ENCODE data around the gene SYNGAP1.

Gene SYNGAP1

DNA sequence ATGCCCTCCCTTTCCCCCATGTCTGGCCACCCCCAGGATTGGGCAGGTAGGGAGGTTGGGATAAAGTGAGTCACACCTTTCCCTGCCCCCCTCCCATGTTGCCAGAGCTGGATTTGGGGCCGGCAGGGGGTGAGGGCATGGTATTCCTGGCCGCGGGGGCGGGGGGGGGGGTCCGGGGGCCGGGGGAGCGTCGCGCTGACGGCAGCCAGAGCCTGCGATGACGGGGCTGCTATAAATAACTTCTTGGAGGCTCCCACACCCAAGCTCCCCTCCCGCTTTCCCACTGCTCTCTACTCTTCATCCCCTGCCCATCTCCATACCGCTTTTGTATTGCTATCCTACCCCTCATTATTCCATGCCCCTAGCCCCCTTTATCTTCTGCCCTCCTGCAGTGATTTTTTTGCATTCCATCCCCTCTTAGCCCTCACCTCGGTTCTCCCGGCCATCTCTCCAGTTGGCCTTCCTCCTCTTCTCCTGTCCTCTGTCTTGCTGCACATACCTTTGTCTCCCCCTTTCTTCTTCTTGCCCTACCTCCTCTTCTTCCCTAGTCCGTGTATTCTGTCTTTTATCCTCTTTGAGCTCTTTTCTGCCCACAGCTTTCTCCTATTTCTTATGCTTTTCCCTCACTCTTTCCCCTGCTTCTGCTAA lies 13.8 kb downstream of the SYNGAP1 start:
- no peak for DNase-seq (ENCODE audit: low read depth)
- H3K4me3 ChIP-seq (ENCODE audit: low read depth, low read length), result no peak overlapping the region

DNA sequence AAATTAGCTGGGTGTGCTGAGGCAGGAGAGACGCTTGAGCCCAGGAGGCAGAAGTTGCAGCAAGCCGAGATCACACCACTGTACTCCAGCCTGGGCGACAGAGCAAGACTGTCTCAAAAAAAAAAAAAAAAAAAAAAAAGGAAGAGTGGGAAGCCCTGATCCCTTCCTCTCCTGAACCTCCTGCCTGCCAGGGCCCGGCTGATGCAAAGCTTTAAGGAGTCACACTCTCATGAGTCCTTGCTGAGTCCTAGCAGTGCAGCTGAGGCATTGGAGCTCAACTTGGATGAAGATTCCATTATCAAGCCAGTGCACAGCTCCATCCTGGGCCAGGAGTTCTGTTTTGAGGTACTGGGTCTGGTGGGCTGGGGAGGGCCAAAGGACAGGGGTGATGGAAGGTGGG lies 15.1 kb downstream of the SYNGAP1 start:
- DNase-seq (ENCODE audit: low read depth), result no peak
- H3K4me3 ChIP-seq (ENCODE audit: low read depth, low read length), result no peak overlapping the region
- TF ChIP-seq POLR2A (IDR thresholded peaks at IDR 0.05; ENCODE audit: extremely low read depth, insufficient read length), result no peak

More for the DNA sequence above, 13.8 kb downstream of the SYNGAP1 start:
- TF ChIP-seq POLR2A (IDR thresholded peaks at IDR 0.05; ENCODE audit: extremely low read depth, insufficient read length), result no peak

DNA sequence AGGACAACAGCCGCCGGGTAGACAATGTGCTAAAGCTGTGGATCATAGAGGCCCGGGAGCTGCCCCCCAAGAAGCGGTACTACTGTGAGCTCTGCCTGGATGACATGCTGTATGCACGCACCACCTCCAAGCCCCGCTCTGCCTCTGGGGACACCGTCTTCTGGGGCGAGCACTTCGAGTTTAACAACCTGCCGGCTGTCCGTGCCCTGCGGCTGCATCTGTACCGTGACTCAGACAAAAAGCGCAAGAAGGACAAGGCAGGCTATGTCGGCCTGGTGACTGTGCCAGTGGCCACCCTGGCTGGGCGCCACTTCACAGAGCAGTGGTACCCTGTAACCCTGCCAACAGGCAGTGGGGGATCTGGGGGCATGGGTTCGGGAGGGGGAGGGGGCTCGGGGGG lies 17.8 kb downstream of the SYNGAP1 start:
- no peak overlapping the region for H3K4me3 ChIP-seq (ENCODE audit: low read depth, low read length)
- DNase-seq (ENCODE audit: low read depth), result no peak
- no peak for TF ChIP-seq POLR2A (IDR thresholded peaks at IDR 0.05; ENCODE audit: extremely low read depth, insufficient read length)
- TF ChIP-seq, protein P1, sequence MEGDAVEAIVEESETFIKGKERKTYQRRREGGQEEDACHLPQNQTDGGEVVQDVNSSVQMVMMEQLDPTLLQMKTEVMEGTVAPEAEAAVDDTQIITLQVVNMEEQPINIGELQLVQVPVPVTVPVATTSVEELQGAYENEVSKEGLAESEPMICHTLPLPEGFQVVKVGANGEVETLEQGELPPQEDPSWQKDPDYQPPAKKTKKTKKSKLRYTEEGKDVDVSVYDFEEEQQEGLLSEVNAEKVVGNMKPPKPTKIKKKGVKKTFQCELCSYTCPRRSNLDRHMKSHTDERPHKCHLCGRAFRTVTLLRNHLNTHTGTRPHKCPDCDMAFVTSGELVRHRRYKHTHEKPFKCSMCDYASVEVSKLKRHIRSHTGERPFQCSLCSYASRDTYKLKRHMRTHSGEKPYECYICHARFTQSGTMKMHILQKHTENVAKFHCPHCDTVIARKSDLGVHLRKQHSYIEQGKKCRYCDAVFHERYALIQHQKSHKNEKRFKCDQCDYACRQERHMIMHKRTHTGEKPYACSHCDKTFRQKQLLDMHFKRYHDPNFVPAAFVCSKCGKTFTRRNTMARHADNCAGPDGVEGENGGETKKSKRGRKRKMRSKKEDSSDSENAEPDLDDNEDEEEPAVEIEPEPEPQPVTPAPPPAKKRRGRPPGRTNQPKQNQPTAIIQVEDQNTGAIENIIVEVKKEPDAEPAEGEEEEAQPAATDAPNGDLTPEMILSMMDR (IDR thresholded peaks at IDR 0.05; ENCODE audit: low read depth, low read length), result no peak
- no peak for TF ChIP-seq MAX (IDR thresholded peaks at IDR 0.05; ENCODE audit: low read depth, low read length)
- TF ChIP-seq MYC (IDR thresholded peaks at IDR 0.05; ENCODE audit: low read depth, low read length), result no peak

DNA sequence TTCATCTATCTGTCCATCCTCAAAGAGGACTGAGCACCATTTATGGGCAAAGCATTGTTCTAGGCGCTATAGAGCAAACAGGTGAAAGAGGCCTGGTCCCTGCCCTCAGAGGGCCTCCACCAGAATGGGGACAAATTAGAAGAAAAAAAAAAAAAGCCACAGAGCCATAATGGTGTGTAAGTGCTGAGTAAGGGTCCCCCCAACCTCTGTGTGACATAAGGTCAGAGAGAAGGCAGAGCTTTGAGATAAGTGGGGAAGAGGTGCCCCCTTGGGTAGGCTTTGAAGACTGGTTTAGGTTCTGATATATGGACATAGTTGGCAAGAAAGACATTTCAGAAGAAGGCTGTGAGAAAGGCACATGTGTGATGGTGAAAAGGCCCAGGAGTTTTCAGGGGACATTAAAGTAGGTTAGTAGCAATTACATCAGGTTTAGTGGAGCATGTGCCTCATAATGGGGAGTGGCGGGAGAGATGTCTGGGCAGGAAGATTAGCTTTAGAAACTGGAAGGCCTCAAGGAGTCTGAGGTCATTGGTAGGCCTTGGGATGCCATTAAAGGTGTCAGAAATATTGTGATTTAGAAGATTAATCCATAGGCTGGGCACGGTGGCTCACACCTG lies 19.2 kb downstream of the SYNGAP1 start:
- TF ChIP-seq MAX (IDR thresholded peaks at IDR 0.05; ENCODE audit: low read depth, low read length), result no peak
- no peak for TF ChIP-seq POLR2A (IDR thresholded peaks at IDR 0.05; ENCODE audit: extremely low read depth, insufficient read length)
- TF ChIP-seq, protein P1 (IDR thresholded peaks at IDR 0.05; ENCODE audit: low read depth, low read length), result no peak
- no peak for TF ChIP-seq MYC (IDR thresholded peaks at IDR 0.05; ENCODE audit: low read depth, low read length)
- H3K4me3 ChIP-seq (ENCODE audit: low read depth, low read length), result no peak overlapping the region
- no peak for DNase-seq (ENCODE audit: low read depth)

GRCh38 chr6:33439956-33440648 lies 20.2 kb downstream of the SYNGAP1 start:
- TF ChIP-seq MYC (IDR thresholded peaks at IDR 0.05; ENCODE audit: low read depth, low read length), result no peak
- no peak overlapping the region for H3K4me3 ChIP-seq (ENCODE audit: low read depth, low read length)
- no peak for DNase-seq (ENCODE audit: low read depth)

GRCh38 chr6:33440649-33441309 lies 20.9 kb downstream of the SYNGAP1 start:
- no peak for DNase-seq (ENCODE audit: low read depth)
- TF ChIP-seq, protein P1 (IDR thresholded peaks at IDR 0.05; ENCODE audit: low read depth, low read length), result no peak
- TF ChIP-seq POLR2A (IDR thresholded peaks at IDR 0.05; ENCODE audit: extremely low read depth, insufficient read length), result no peak
- no peak for TF ChIP-seq MAX (IDR thresholded peaks at IDR 0.05; ENCODE audit: low read depth, low read length)
- no peak for TF ChIP-seq MYC (IDR thresholded peaks at IDR 0.05; ENCODE audit: low read depth, low read length)
- no peak overlapping the region for H3K4me3 ChIP-seq (ENCODE audit: low read depth, low read length)

GRCh38 chr6:33441457-33441856 lies 21.6 kb downstream of the SYNGAP1 start:
- H3K4me3 ChIP-seq (ENCODE audit: low read depth, low read length), result no peak overlapping the region
- TF ChIP-seq, protein P1 (IDR thresholded peaks at IDR 0.05; ENCODE audit: low read depth, low read length), result no peak
- TF ChIP-seq POLR2A (IDR thresholded peaks at IDR 0.05; ENCODE audit: extremely low read depth, insufficient read length), result no peak
- no peak for TF ChIP-seq MAX (IDR thresholded peaks at IDR 0.05; ENCODE audit: low read depth, low read length)
- TF ChIP-seq MYC (IDR thresholded peaks at IDR 0.05; ENCODE audit: low read depth, low read length), result no peak
- DNase-seq (ENCODE audit: low read depth), result no peak

Measured in NB4 (cell line).